ENCODE results near the gene GID4. TPM values are rescaled to one million over a fixed set of nuclear protein-coding genes. Genes with fewer than 3 reads are reported as not detected.

The GID4 gene
- total RNA-seq, 1 donor from 2014 or later, result 4.8 TPM

DNA sequence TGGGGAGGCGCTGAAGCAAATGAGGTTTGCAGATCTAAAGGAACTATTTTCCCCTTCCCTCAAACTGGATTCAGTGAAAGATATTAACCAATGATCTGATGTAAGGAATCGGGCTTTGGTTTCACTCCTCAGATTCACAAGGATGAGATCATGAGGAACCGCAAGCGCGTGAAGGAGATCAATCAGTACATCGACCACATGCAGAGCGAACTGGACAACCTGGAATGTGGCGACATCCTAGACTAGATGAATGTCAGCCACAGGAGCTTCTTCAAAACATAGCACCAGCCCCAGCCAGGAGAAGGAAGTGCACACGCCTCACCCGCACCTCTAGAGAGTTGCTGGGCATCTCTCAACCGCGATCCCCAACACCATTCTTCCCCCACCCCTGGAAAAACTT is 22.8 kb upstream of the GID4 start:
- DNase-seq (ENCODE audit: low read depth), result no peak
- TF ChIP-seq, protein P1, sequence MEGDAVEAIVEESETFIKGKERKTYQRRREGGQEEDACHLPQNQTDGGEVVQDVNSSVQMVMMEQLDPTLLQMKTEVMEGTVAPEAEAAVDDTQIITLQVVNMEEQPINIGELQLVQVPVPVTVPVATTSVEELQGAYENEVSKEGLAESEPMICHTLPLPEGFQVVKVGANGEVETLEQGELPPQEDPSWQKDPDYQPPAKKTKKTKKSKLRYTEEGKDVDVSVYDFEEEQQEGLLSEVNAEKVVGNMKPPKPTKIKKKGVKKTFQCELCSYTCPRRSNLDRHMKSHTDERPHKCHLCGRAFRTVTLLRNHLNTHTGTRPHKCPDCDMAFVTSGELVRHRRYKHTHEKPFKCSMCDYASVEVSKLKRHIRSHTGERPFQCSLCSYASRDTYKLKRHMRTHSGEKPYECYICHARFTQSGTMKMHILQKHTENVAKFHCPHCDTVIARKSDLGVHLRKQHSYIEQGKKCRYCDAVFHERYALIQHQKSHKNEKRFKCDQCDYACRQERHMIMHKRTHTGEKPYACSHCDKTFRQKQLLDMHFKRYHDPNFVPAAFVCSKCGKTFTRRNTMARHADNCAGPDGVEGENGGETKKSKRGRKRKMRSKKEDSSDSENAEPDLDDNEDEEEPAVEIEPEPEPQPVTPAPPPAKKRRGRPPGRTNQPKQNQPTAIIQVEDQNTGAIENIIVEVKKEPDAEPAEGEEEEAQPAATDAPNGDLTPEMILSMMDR (conservative IDR thresholded peaks at IDR 0.05; ENCODE audit: low read depth, low read length), result no peak
- H3K4me3 ChIP-seq (ENCODE audit: low read depth, low read length), result no peak overlapping the region

DNA sequence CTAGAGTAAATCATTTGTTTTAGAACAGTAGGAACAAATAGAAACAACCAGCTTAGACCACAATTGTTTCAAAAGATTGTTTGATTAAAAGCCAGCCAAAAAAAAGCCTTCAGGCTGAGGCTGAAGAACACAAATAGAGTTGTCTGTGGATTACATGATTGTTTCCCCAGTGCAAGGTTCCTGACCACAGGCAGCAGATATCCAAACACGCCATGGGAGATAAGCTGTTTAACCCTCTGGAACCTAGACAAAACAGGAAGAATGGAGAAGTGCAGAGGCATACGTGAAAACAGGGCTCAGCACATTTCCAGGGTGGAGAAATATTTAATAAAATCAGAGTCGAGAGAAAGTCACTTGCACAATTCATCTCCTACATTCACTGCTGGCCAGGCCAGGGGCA is 21.2 kb upstream of the GID4 start:
- TF ChIP-seq, protein P1 (conservative IDR thresholded peaks at IDR 0.05; ENCODE audit: low read depth, low read length), result no peak
- H3K4me3 ChIP-seq (ENCODE audit: low read depth, low read length), result no peak overlapping the region
- DNase-seq (ENCODE audit: low read depth), result no peak

DNA sequence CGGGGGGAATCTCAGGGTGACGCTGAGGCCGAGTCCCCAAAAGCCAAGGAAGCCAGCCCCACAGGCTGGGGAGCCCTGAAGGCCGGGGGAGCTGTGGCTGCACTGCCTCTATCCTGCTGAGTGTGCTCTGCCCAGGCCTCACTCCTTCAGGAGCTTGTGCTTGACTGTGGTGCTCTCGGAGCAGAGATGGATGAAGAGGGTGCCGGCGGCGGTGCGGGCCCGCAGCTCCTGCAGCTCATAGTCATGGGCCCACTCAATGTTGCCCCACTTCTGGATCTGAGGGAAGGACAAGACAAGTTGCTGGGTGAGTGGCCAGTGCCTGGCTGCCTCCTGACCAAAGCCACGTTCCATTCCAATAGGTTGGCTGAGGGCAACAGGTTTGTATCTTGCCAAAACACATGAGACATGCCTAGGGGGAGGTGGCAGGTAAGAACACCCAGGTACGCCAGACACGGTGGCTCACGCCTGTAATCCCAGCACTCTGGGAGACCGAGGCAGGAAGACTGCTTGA is 20.7 kb upstream of the GID4 start:
- H3K4me3 ChIP-seq (ENCODE audit: low read depth, low read length), result no peak overlapping the region
- DNase-seq (ENCODE audit: low read depth), result no peak
- TF ChIP-seq, protein P1 (conservative IDR thresholded peaks at IDR 0.05; ENCODE audit: low read depth, low read length), result no peak

DNA sequence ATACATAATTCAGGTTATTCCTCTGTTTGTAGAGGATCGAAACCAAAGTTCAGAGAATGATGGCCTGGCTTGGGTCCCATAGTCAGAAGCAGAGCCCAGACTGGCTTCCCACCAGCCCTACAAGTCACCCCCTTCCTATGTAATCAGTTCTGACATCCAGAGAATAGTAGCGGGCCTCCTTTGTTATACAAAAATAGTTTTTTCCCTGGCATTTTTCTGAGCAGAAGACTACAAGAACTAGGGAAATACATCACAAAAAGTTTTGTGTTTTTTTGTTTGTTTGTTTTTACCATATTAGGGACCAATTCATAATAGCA is 19.4 kb upstream of the GID4 start:
- no peak for DNase-seq (ENCODE audit: low read depth)
- TF ChIP-seq, protein P1 (conservative IDR thresholded peaks at IDR 0.05; ENCODE audit: low read depth, low read length), result no peak
- H3K4me3 ChIP-seq (ENCODE audit: low read depth, low read length), result no peak overlapping the region

DNA sequence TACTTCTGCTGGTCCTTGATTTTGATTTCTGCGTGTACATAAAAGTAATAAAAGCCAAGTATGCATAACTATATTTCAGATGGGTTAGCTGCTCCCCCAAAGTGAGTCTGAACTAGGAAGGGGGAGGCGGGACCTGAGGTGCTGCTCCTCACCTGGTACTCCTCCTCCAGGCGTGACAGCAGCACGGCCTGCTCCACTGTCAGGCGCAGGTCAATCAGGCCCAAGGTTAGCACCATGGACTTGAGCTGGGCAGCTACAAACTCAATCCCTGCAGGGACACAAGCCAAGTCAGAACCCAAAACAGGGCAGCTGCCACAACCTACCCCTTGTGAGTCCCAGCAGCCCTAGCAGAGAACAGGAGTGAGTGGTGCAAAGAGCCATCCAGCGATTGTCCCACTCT is 18.2 kb upstream of the GID4 start:
- TF ChIP-seq, protein P1 (conservative IDR thresholded peaks at IDR 0.05; ENCODE audit: low read depth, low read length), result no peak
- H3K4me3 ChIP-seq (ENCODE audit: low read depth, low read length), result no peak overlapping the region
- no peak for DNase-seq (ENCODE audit: low read depth)

DNA sequence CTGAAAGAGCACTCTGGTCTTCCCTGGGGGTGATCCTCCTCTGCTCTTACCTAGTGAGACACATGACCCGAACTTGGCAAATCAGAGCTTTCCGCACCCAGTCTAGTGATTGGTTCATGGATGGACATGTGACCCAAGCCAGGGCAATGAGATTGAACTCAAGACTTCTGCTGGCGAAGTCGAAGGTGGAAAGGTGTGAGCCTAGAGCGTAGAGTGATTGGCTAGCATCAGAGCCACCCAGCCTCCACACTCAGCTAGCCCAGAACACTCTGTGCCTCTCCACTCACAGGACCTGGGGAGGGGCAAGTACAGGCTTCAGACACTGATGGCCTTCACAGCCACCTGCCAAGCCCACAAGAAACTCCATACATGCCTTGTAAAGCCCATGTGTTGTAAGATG is 17.8 kb upstream of the GID4 start:
- DNase-seq (ENCODE audit: low read depth), result no peak
- H3K4me3 ChIP-seq (ENCODE audit: low read depth, low read length), result no peak overlapping the region
- TF ChIP-seq, protein P1 (conservative IDR thresholded peaks at IDR 0.05; ENCODE audit: low read depth, low read length), result no peak

DNA sequence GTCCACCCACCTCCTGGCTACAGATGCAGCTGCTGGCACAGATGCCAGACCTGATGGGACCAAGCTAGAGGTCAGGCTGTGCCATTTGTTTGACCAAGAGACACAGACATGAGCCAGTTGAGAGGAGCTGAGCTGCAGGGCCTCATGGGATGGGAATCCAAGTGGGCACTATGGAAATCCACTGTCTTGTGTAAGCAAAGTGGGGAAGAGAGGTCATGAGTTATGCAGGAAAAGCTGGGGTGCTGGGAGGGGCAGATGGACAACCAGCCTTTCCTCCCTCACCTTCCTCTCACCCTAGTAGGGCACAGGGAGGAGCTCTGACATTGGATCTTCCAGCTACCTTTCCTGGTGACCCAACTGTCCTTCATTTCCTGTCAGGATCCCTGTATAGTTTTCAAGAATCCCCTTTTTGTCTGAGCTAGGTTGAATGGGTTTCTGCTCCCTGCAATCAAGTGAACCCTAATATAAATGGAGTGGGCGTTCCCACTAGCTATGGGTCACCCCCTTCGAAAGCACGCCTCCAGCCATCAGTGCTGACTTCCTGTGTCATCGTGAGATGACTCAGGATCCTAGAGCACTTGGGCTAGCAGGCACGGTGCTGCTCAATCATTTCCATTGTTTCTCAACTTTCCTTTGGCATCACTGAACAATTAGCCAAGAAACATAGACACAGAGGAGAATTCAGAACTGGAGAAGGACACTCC is 13.8 kb upstream of the GID4 start:
- no peak overlapping the region for H3K4me3 ChIP-seq (ENCODE audit: low read depth, low read length)
- TF ChIP-seq, protein P1 (conservative IDR thresholded peaks at IDR 0.05; ENCODE audit: low read depth, low read length), result no peak
- no peak for DNase-seq (ENCODE audit: low read depth)

Data from epithelial cell of proximal tubule (primary cell).